Left renal pelvis (tissue), 4 donors: Measurements from ENCODE around the gene SRPK3. TPM values are rescaled to one million over a fixed set of nuclear protein-coding genes. Genes with fewer than 3 reads are reported as not detected.

Source experiments
- DNase-seq, 4 donors: peaks; one replicate each; pipeline ENCODE4 v3.0.0-alpha.2; 2013; ENCODE audit warnings: low read depth in 4 of 4, low spot score in 3 of 4
- polyA plus RNA-seq, 4 donors: library from polyadenylated mRNA; unstranded; fragments of 120-200 nt; gene quantifications; one replicate each; pipeline ENCODE4 v1.2.1, GENCODE V29; 2013; ENCODE audit not compliant: insufficient read length in 4 of 4

Gene SRPK3
- polyA plus RNA-seq, 4 donors = 0.65 to 6.7 (median 1.9) TPM

GRCh38 chrX:153828308-153828707 is 47.5 kb downstream of the SRPK3 start:
- no peak for DNase-seq

GRCh38 chrX:153828723-153829548 is 48.1 kb downstream of the SRPK3 start:
- DNase-seq = no peak

GRCh38 chrX:153829549-153829798 is 48.6 kb downstream of the SRPK3 start:
- no peak for DNase-seq

- no peak for DNase-seq
Observed at GRCh38 chrX:153829799-153830639, 49.2 kb downstream of the SRPK3 start, which contains the start of gene PDZD4. Gene PDZD4, minus strand, starts transcription at chrX:153830544. Its CDS starts 246 bp downstream, at chrX:153830298.

- no peak for DNase-seq
Observed at GRCh38 chrX:153830640-153831428, 50.0 kb downstream of the SRPK3 start.

GRCh38 chrX:153831429-153832150 is 50.7 kb downstream of the SRPK3 start:
- no peak for DNase-seq

- no peak for DNase-seq
Observed at GRCh38 chrX:153832728-153833127, 51.9 kb downstream of the SRPK3 start.

Other genes with a start within 250 kb of the SRPK3 start
- 10 to 100 TPM; 13.5 to 20.7 (median 17.9) TPM for gene CCNQ, start 181.9 kb upstream of the SRPK3 start, polyA plus RNA-seq
- gene DUSP9, start 133.8 kb upstream of the SRPK3 start, polyA plus RNA-seq = 10 to 100 TPM in 3 of 4 donors, 1 to 10 TPM in 1; 2.7 to 52.1 (median 44.9) TPM
- 10 to 100 TPM in 1 of 4 donors, 1 to 10 TPM in 3; 1.7 to 10.1 (median 7.8) TPM for gene PNCK, start 107.2 kb upstream of the SRPK3 start, polyA plus RNA-seq
- gene SLC6A8, start 93.1 kb upstream of the SRPK3 start, polyA plus RNA-seq = 10 to 100 TPM; 16.8 to 64.5 (median 46.2) TPM
- 100 to 1,000 TPM; 100 to 199 (median 181) TPM for gene BCAP31, start 56.7 kb upstream of the SRPK3 start, polyA plus RNA-seq
- 1 to 10 TPM; 7.0 to 9.6 (median 8.0) TPM for gene ABCD1, start 56.2 kb upstream of the SRPK3 start, polyA plus RNA-seq
- 1 to 10 TPM in 3 of 4 donors, under 1 TPM in 1; 0.76 to 2.1 (median 1.5) TPM for gene PLXNB3, start 16.8 kb upstream of the SRPK3 start, polyA plus RNA-seq
- gene IDH3G, start 13.3 kb downstream of the SRPK3 start, polyA plus RNA-seq = 10 to 100 TPM; 59.4 to 95.2 (median 71.3) TPM
- gene SSR4, start 13.6 kb downstream of the SRPK3 start, polyA plus RNA-seq = 100 to 1,000 TPM; 133 to 167 (median 150) TPM
- gene PDZD4, start 49.5 kb downstream of the SRPK3 start, polyA plus RNA-seq = 10 to 100 TPM in 2 of 4 donors, 1 to 10 TPM in 2; 6.9 to 13.7 (median 9.6) TPM
- 10 to 100 TPM in 3 of 4 donors, 1 to 10 TPM in 1; 1.9 to 67.6 (median 44.6) TPM for gene L1CAM, start 105.1 kb downstream of the SRPK3 start, polyA plus RNA-seq
- gene AVPR2, start 123.6 kb downstream of the SRPK3 start, polyA plus RNA-seq = 1 to 10 TPM in 3 of 4 donors, under 1 TPM in 1; 0.15 to 6.1 (median 1.9) TPM
- 10 to 100 TPM; 16.5 to 52.7 (median 23.7) TPM for gene ARHGAP4, start 145.2 kb downstream of the SRPK3 start, polyA plus RNA-seq
- 10 to 100 TPM; 46.8 to 83.0 (median 58.6) TPM for gene NAA10, start 154.0 kb downstream of the SRPK3 start, polyA plus RNA-seq
- 10 to 100 TPM in 3 of 4 donors, 1 to 10 TPM in 1; 5.4 to 22.3 (median 14.5) TPM for gene RENBP, start 163.6 kb downstream of the SRPK3 start, polyA plus RNA-seq
- 10 to 100 TPM; 38.1 to 49.9 (median 42.2) TPM for gene HCFC1, start 190.8 kb downstream of the SRPK3 start, polyA plus RNA-seq
- 1 to 10 TPM; 4.4 to 9.1 (median 5.2) TPM for gene TMEM187, start 191.7 kb downstream of the SRPK3 start, polyA plus RNA-seq
- 10 to 100 TPM; 34.7 to 67.0 (median 44.6) TPM for gene IRAK1, start 238.9 kb downstream of the SRPK3 start, polyA plus RNA-seq